Fibroblast of the aortic adventitia (primary cell): ENCODE data around the gene KCNH2. TPM values are rescaled to one million over a fixed set of nuclear protein-coding genes. Genes with fewer than 3 reads are reported as not detected.

Experiments
- DNase-seq: peaks from one replicate; pipeline ENCODE4 v3.0.0-alpha.2; 2010; ENCODE audit warnings: low read depth
- H3K4me3 ChIP-seq: 2 replicates; pipeline ENCODE4 v1.5.1; 2011; ENCODE audit warnings: low read depth, mild to moderate bottlenecking, control low read depth, low read length, moderate library complexity
- total RNA-seq: library from RNA; depleted of rRNA; stranded (reverse); fragments of >200 nt; gene quantifications from 2 replicates; pipeline ENCODE4 v1.2.3, GENCODE V29; 2012; ENCODE audit warnings: low replicate concordance
- TF ChIP-seq, protein P1 (sequence below): IDR thresholded peaks from 2 replicates; pipeline ENCODE4 v1.5.1; 2011; ENCODE audit warnings: mild to moderate bottlenecking, low read length, control low read depth, inconsistent platforms; ENCODE audit not compliant: insufficient read depth

The KCNH2 gene
- total RNA-seq, 1 donor: not detected

DNA sequence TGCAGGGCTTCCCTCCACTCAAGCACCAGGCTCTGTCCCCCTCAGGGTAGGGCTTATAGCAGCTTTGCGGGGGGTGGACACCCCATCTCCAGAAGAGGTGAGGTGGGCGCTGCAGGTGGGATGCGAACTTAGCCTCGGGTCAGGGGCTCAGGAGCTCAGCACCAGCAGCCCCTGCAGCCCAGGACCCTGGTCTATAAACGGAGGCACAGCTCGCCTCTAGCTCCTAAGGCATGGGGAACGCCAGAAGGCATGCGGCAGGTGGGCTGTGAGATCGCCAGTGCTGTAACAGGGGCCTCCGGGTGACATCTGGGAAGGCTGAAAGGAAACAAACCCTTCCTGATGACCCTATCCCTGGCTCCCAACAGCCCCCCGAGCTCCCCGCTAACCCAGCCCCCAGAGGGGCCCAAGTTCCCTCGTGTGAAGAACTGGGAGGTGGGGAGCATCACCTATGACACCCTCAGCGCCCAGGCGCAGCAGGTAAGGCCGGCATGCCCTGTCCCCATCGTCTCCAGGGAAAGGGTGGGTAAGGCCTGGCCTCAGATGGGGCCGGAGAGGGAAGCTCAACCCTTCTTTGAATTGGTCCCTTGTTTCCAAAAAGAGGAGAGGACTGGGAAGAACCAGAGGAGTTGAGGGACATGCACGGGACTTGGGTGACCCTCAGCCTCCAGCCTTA is 16.9 kb upstream of the KCNH2 start:
- H3K4me3 ChIP-seq: no peak overlapping the region
- no peak for DNase-seq
- TF ChIP-seq, protein P1, sequence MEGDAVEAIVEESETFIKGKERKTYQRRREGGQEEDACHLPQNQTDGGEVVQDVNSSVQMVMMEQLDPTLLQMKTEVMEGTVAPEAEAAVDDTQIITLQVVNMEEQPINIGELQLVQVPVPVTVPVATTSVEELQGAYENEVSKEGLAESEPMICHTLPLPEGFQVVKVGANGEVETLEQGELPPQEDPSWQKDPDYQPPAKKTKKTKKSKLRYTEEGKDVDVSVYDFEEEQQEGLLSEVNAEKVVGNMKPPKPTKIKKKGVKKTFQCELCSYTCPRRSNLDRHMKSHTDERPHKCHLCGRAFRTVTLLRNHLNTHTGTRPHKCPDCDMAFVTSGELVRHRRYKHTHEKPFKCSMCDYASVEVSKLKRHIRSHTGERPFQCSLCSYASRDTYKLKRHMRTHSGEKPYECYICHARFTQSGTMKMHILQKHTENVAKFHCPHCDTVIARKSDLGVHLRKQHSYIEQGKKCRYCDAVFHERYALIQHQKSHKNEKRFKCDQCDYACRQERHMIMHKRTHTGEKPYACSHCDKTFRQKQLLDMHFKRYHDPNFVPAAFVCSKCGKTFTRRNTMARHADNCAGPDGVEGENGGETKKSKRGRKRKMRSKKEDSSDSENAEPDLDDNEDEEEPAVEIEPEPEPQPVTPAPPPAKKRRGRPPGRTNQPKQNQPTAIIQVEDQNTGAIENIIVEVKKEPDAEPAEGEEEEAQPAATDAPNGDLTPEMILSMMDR: no peak

DNA sequence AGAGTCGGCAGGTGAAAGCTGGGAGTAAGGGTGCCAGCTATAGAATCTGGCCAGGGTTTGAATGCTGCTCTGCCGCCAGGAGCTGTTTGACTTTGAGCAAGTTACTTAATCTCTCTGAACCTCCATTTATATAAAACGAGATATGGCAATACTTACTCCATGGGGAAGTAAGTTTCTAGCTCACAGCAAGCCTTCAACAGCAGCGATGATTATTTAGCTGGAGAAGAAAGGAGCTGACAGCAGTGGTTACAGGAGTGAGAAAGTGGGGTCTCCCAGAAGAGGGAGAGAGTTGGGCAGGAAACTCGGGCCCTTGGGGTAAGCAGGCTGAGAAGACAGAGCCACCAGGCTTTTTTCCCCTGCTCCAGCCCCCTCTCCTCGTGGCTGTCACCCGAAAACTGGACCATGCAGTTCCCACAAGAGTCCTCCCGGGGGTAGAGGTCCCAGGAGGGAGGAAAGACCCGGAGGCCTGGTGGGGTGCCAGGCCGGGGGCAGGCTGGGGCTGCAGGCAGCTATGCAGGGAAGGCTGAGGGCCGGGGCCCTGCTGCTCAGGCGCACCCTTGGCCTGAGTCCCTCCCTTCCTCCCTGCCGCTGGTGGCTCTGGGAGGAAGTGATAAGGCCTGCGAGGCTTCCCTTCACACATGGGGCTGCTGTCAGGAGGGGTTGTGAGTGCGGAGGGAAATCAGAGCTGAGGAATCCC is 16.2 kb upstream of the KCNH2 start:
- no peak overlapping the region for H3K4me3 ChIP-seq
- TF ChIP-seq, protein P1: no peak
- DNase-seq: no peak

DNA sequence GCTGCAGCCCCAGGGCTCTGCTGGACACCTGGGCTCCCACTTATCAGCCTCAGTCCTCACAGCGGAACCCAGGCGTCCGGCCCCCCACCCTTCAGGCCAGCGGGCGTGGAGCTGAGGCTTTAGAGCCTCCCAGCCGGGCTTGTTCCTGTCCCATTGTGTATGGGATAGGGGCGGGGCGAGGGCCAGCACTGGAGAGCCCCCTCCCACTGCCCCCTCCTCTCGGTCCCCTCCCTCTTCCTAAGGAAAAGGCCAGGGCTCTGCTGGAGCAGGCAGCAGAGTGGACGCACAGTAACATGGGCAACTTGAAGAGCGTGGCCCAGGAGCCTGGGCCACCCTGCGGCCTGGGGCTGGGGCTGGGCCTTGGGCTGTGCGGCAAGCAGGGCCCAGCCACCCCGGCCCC is 15.4 kb upstream of the KCNH2 start:
- H3K4me3 ChIP-seq: no peak overlapping the region
- no peak for DNase-seq

DNA sequence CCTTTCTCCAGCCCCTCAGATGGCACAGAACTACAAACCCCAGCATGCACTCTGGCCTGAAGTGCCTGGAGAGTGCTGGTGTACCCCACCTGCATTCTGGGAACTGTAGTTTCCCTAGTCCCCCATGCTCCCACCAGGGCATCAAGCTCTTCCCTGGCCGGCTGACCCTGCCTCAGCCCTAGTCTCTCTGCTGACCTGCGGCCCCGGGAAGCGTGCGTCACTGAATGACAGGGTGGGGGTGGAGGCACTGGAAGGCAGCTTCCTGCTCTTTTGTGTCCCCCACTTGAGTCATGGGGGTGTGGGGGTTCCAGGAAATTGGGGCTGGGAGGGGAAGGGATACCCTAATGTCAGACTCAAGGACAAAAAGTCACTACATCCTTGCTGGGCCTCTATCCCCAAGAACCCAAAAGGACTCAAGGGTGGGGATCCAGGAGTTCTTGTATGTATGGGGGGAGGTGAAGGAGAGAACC is 14.7 kb upstream of the KCNH2 start:
- no peak overlapping the region for H3K4me3 ChIP-seq
- TF ChIP-seq, protein P1: no peak
- no peak for DNase-seq

More for the DNA sequence above, 15.4 kb upstream of the KCNH2 start:
- TF ChIP-seq, protein P1: no peak

DNA sequence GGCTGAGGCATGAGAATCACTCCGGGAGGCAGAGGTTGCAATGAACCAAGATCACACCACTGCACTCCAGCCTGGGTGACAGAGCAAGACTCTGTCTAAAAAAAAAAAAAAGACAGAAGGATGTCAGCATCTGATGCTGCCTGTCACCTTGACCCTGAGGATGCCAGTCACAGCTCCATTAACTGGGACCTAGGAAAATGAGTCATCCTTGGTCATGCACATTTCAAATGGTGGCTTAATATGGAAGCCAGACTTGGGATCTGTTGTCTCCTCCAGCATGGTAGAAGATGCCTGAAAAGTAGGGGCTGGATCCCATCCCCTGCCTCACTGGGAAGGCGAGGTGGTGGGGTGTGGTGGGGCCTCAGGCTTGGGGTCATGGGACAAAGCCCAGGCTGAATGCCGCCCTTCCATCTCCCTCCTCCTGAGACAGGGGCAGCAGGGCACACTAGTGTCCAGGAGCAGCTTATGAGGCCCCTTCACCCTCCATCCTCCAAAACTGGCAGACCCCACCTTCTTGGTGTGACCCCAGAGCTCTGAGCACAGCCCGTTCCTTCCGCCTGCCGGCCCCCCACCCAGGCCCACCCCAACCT is 14.0 kb upstream of the KCNH2 start:
- TF ChIP-seq, protein P1: no peak
- DNase-seq: no peak
- H3K4me3 ChIP-seq: no peak overlapping the region

DNA sequence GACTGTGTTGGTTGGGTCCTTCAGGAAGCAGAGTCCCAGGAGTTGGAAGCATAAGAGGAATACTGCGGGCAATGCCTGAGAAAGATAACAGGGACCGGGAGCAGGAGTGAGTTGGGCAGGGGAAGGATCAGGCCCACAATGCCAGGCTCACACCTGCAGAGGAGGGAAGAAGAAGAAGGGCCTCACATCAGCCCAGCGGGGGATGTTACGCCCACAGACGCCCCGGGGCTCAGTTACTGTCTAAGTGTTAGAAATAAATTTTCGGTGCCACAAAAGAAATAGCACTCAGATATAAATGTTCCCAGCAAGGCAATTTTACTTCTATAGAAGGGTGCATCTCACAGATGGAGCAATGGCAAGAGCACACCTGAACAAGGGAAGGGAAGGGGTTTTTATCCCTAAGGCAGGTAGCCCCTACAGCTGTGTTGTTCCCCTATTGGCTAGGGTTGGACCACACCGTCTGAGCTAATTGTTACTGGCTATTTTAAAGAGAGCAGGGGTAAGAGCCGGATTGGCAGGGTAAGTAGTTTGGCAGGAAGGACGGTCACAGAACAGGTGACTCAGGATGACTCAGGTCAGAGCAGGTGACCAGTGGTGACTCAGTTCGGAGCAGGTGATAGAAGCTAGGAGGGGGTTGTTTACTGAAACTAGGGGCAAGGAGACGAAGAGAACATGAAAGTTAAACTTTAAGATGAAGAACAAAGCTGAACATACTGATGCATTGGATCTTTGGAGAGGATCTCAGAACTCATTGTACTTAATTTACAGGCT is 12.5 kb upstream of the KCNH2 start, which contains the start of gene NOS3:
TSS of gene NOS3 (plus strand) at position 602 of the 771 bp plus-strand sequence. CDS start 2,787 bp downstream, outside the sequence.
- TF ChIP-seq, protein P1: no peak
- no peak for DNase-seq
- H3K4me3 ChIP-seq: no peak within 1 kb of the TSS
